ENCODE results near the gene LAG3. TPM values are rescaled to one million over a fixed set of nuclear protein-coding genes. Genes with fewer than 3 reads are reported as not detected.

Gene LAG3
- total RNA-seq, 1 experiment from 2014 or later: 0.58 TPM

DNA sequence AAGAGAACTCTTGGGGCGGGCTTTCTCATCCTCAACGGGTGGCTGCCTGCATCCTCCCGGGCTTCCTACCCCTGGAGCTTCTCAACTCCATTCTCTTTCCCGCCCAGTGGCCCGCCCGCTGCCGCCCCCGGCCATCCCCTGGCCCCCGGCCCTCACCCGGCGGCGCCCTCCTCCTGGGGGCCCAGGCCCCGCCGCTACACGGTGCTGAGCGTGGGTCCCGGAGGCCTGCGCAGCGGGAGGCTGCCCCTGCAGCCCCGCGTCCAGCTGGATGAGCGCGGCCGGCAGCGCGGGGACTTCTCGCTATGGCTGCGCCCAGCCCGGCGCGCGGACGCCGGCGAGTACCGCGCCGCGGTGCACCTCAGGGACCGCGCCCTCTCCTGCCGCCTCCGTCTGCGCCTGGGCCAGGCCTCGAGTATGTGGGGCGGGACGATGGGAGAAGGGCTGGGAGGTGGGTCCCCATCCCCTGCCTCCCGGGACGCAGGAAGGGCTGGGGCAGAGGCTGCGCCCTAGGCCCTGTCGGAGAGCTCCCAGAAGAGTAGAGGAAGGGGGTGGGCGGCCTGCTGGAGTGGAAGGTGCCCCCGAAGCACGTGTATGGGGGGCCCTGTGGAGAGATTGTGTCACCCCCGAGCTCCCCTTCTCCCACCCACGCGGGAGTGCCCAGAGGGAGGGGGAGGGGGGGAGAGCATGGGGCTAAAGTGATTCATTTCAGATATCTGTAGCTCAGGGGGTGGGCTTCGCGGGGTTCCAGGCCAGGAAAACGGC, 1.5 kb downstream of the LAG3 start:
- TF ChIP-seq, protein P1, sequence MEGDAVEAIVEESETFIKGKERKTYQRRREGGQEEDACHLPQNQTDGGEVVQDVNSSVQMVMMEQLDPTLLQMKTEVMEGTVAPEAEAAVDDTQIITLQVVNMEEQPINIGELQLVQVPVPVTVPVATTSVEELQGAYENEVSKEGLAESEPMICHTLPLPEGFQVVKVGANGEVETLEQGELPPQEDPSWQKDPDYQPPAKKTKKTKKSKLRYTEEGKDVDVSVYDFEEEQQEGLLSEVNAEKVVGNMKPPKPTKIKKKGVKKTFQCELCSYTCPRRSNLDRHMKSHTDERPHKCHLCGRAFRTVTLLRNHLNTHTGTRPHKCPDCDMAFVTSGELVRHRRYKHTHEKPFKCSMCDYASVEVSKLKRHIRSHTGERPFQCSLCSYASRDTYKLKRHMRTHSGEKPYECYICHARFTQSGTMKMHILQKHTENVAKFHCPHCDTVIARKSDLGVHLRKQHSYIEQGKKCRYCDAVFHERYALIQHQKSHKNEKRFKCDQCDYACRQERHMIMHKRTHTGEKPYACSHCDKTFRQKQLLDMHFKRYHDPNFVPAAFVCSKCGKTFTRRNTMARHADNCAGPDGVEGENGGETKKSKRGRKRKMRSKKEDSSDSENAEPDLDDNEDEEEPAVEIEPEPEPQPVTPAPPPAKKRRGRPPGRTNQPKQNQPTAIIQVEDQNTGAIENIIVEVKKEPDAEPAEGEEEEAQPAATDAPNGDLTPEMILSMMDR (IDR thresholded peaks at IDR 0.05; ENCODE audit: unreplicated experiment): no peak
- Mint-ChIP-seq H3K27ac (ENCODE audit: low read depth, unreplicated experiment) (no peak overlapping the region), H3K4me1 (ENCODE audit: insufficient read depth, unreplicated experiment) (peaks cover 37% of the 10 kb centered on the region), H3K4me3 (ENCODE audit: unreplicated experiment) (no peak overlapping the region), H3K9me3 (ENCODE audit: unreplicated experiment) (no peaks in the 10 kb centered on the region), H3K36me3 (ENCODE audit: insufficient read depth, unreplicated experiment) (peaks cover 15% of the 10 kb centered on the region), H3K27me3 (ENCODE audit: insufficient read depth, unreplicated experiment) (no peaks in the 10 kb centered on the region)
- DNase-seq (ENCODE audit: unreplicated experiment): no peak
- CTCF ChIA-PET: interaction anchor here (0.5 to 5.5 kb wide), 4 partner anchors 7 to 209 kb away, joined by 3 to 43 read pairs (median 10); partner anchors contain the start of genes COPS7A, MLF2 and PTMS
- POLR2A ChIA-PET: interaction anchor here (1.1 kb wide), 1 partner anchor 20 kb away, joined by 4 read pairs; no protein-coding TSS in a partner anchor
- intact Hi-C loops (cut with micrococcal nuclease): no loop called here
- no TSS peak for BruUV-seq (replicated peaks)

DNA sequence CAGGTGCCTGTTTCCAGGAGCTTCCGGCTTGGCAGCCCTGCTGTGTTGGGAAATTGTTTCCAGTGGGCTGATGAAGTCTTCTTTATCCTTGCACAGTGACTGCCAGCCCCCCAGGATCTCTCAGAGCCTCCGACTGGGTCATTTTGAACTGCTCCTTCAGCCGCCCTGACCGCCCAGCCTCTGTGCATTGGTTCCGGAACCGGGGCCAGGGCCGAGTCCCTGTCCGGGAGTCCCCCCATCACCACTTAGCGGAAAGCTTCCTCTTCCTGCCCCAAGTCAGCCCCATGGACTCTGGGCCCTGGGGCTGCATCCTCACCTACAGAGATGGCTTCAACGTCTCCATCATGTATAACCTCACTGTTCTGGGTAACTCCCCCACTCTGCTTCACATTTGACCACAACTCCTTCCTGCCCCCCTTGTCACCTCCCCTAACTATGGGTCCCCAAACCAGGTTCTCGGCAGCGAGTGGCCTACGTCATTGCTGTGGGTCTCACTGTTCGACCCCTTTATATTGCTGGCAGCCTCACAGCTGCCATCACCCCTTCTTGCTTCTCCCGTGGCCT, 2.3 kb downstream of the LAG3 start:
- H3K4me1 Mint-ChIP-seq (ENCODE audit: insufficient read depth, unreplicated experiment): peaks cover 33% of the 10 kb centered on the region
- H3K4me3 Mint-ChIP-seq (ENCODE audit: unreplicated experiment): no peak overlapping the region
- no peak for DNase-seq (ENCODE audit: unreplicated experiment)
- no peaks in the 10 kb centered on the region for H3K27me3 Mint-ChIP-seq (ENCODE audit: insufficient read depth, unreplicated experiment)
- ChIA-PET CTCF (interaction anchor here (0.5 to 5.5 kb wide), 5 partner anchors 8 to 351 kb away, joined by 3 to 43 read pairs (median 3); partner anchors contain the start of genes COPS7A, MLF2 and PTMS), POLR2A (interaction anchor here (1.1 kb wide), 2 partner anchors 21 to 22 kb away, joined by 3 to 4 read pairs; partner anchors contain the start of gene MLF2)
- intact Hi-C loops (cut with micrococcal nuclease): loop anchor here (5.0 kb wide), 1 partner anchor 207 kb away; the partner anchor contains the start of gene NOP2
- no TSS peak for BruUV-seq (replicated peaks)
- peak overlapping the region; percentile 31 for H3K27ac Mint-ChIP-seq (ENCODE audit: low read depth, unreplicated experiment)
- H3K9me3 Mint-ChIP-seq (ENCODE audit: unreplicated experiment): no peaks in the 10 kb centered on the region
- TF ChIP-seq, protein P1 (IDR thresholded peaks at IDR 0.05; ENCODE audit: unreplicated experiment): no peak
- peaks cover 13% of the 10 kb centered on the region for H3K36me3 Mint-ChIP-seq (ENCODE audit: insufficient read depth, unreplicated experiment)

DNA sequence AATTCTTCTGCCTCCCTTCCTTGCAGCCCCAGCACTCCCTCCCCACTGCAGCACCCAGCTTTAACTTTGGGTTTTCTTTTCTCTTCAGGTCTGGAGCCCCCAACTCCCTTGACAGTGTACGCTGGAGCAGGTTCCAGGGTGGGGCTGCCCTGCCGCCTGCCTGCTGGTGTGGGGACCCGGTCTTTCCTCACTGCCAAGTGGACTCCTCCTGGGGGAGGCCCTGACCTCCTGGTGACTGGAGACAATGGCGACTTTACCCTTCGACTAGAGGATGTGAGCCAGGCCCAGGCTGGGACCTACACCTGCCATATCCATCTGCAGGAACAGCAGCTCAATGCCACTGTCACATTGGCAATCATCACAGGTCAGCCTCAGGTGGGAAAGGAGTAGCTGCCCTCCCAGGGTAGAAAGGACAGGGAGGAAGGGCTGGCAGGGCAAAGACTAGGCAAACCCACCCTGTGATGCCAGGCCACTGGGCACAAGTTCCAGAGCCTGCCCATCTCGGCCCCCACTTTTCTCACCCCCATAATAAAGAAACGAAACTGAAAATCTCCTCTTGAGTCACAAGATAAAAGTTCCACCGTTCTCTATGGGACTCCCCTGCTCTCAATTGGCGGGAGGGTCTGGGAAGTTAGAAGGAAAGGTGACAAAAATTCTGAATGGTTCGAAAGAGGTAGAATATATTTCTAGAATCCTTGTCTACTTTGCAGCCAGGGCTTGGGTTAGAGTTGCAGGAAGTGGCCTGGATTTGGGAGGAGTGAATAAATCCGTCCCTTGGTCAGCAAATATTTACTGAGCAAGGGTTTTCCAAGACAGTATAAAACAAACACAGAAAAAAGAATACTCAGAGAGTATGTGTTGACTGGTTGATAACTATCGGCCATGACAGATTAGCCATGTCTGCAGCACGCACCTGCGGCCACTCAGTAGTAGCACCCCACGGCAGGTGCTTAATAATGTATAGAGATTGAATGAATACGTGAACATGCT, 3.2 kb downstream of the LAG3 start:
- BruUV-seq (replicated peaks): no TSS peak
- TF ChIP-seq, protein P1 (IDR thresholded peaks at IDR 0.05; ENCODE audit: unreplicated experiment): no peak
- no peak for DNase-seq (ENCODE audit: unreplicated experiment)
- Mint-ChIP-seq H3K9me3 (ENCODE audit: unreplicated experiment) (no peaks in the 10 kb centered on the region), H3K4me1 (ENCODE audit: insufficient read depth, unreplicated experiment) (peaks cover 28% of the 10 kb centered on the region), H3K36me3 (ENCODE audit: insufficient read depth, unreplicated experiment) (peaks cover 6% of the 10 kb centered on the region), H3K4me3 (ENCODE audit: unreplicated experiment) (no peak overlapping the region), H3K27ac (ENCODE audit: low read depth, unreplicated experiment) (peak overlapping the region; percentile 31), H3K27me3 (ENCODE audit: insufficient read depth, unreplicated experiment) (no peaks in the 10 kb centered on the region)
- intact Hi-C loops (cut with micrococcal nuclease): loop anchor here (5.0 kb wide), 1 partner anchor 208 kb away; the partner anchor contains the start of gene NOP2
- ChIA-PET CTCF (interaction anchor here (0.5 to 5.5 kb wide), 3 partner anchors 9 to 22 kb away, joined by 3 to 43 read pairs (median 18); partner anchors contain the start of genes MLF2 and PTMS), POLR2A (interaction anchor here (1.1 to 1.2 kb wide), 2 partner anchors 8 to 23 kb away, joined by 3 to 4 read pairs; partner anchors contain the start of gene MLF2)
